Lower leg skin (tissue), 4 donors: ENCODE results near the gene XG. TPM values are rescaled to one million over a fixed set of nuclear protein-coding genes. Genes with fewer than 3 reads are reported as not detected.
A peak's percentile ranks its signal among the peaks of the same experiment; 100 is the strongest.

Experiments used
- DNase-seq, 2 donors: peaks; one replicate each; pipeline ENCODE4 v3.0.0-alpha.2; 2019; ENCODE audit warnings: low spot score in 2 of 2
- H3K4me3 ChIP-seq: fragments of 200-600 bp; sonication (generic); 2 replicates; pipeline ENCODE4 v1.5.1; 2017; ENCODE audit warnings: mild to moderate bottlenecking, low read depth; ENCODE audit not compliant: poor library complexity, severe bottlenecking
- POLR2A ChIP-seq, 2 donors: fragments of 450-650 bp; IDR thresholded peaks; one replicate each; pipeline ENCODE4 v1.6.1; 2016 to 2017; ENCODE audit warnings: antibody characterized with exemption in 2 of 2, mild to moderate bottlenecking in 1 of 2, moderate library complexity in 1 of 2
- WGBS, 2 donors: methylation state at CpG; one replicate each; pipeline ENCODE4 v1.1.5; 2018; 5-methylcytosine and 5-hydroxymethylcytosine counted together
- intact Hi-C: fragments of 100-400 bp; cut with DNase I; formaldehyde crosslinking; loops from one replicate; pipeline ENCODE4 v1.15.0; 2023; ENCODE audit warnings: low total_unique reads
- total RNA-seq, 4 donors: library from RNA; depleted of rRNA; stranded (reverse); fragments of >200 nt; gene quantifications; one replicate each; pipeline ENCODE4 v1.1.0, GENCODE V29; 2016
- TF ChIP-seq, protein P1 (sequence below), 3 donors: fragments of 450-650 bp; IDR thresholded peaks; one replicate each; pipeline ENCODE4 v1.5.1; 2016; ENCODE audit warnings: antibody characterized with exemption in 3 of 3, mild to moderate bottlenecking in 3 of 3, moderate library complexity in 2 of 3

The XG gene
- total RNA-seq, 4 donors from 2014 or later, result 40.7 to 113 (median 67.6) TPM

DNA sequence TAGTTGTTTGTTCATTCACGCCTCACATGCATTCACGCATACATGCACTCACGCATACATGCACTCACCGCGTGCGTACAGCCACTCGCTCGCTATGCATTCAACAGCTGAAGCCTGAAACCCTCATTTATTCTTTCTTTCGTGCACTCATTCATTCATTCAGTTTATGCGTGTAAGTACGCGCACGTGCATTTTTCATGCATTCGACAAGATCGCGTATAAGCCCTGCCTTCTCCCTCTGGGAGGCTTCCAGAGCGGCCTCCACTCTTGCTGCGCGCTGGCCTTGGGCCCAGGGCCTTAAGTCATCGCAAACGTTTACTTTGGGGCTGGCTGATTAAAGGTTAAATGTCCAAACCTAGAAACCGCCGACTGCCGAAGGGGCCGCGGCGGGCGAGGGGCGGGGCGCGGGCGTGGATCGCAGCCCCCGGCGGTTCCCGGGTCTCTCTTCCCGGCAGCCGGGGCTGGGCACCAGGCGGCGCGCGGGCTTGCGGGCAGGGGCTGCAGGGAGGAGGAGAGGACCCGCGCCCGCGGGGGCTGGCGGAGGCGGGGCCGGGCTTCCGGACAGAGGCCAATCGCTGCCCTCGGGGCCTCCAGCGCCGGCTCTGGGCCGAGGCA is 76.6 kb downstream of the XG start, which contains the start of gene GYG2:
TSS of gene GYG2 (plus strand) at position 587 of the 615 bp plus-strand sequence. CDS start 1,259 bp downstream, outside the sequence.
- intact Hi-C loops, result no loop called here
- H3K4me3 ChIP-seq, result no peak within 1 kb of the TSS
- no peak for DNase-seq
- no peak for TF ChIP-seq POLR2A (IDR thresholded peaks at IDR 0.05)
- TF ChIP-seq, protein P1, sequence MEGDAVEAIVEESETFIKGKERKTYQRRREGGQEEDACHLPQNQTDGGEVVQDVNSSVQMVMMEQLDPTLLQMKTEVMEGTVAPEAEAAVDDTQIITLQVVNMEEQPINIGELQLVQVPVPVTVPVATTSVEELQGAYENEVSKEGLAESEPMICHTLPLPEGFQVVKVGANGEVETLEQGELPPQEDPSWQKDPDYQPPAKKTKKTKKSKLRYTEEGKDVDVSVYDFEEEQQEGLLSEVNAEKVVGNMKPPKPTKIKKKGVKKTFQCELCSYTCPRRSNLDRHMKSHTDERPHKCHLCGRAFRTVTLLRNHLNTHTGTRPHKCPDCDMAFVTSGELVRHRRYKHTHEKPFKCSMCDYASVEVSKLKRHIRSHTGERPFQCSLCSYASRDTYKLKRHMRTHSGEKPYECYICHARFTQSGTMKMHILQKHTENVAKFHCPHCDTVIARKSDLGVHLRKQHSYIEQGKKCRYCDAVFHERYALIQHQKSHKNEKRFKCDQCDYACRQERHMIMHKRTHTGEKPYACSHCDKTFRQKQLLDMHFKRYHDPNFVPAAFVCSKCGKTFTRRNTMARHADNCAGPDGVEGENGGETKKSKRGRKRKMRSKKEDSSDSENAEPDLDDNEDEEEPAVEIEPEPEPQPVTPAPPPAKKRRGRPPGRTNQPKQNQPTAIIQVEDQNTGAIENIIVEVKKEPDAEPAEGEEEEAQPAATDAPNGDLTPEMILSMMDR (IDR thresholded peaks at IDR 0.05), result no peak
- WGBS, 2 donors, result 22 to 38% methylated on average over 32 to 52 of the region's 56 CpGs

DNA sequence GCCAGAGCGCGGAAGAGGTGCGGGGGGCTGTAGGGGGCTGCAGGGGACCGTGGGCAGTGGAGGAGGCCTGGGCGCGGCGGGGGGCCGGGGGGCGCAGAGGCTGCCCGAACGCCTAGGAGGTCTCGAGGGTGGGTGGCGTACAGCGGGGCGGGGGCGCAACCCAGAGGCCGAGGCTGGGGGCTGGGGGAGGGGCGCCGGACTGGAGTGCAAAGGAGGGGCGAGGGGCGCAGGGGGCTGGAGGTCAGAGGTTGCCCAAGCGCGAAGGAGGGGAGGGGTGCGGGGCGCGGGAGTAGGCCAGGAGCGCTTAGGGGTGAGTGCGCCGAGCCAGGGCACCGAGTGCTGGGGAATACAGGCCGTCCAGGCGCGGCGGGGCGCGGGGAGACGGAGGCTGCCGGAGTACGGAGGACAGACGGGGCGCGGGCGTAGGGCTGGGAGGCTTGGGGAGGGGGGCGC is 77.1 kb downstream of the XG start:
- 2% methylated on average over 19 of the region's 44 CpGs; no CpG with 5 or more reads in 1 of the 2 donors for WGBS, 2 donors

DNA sequence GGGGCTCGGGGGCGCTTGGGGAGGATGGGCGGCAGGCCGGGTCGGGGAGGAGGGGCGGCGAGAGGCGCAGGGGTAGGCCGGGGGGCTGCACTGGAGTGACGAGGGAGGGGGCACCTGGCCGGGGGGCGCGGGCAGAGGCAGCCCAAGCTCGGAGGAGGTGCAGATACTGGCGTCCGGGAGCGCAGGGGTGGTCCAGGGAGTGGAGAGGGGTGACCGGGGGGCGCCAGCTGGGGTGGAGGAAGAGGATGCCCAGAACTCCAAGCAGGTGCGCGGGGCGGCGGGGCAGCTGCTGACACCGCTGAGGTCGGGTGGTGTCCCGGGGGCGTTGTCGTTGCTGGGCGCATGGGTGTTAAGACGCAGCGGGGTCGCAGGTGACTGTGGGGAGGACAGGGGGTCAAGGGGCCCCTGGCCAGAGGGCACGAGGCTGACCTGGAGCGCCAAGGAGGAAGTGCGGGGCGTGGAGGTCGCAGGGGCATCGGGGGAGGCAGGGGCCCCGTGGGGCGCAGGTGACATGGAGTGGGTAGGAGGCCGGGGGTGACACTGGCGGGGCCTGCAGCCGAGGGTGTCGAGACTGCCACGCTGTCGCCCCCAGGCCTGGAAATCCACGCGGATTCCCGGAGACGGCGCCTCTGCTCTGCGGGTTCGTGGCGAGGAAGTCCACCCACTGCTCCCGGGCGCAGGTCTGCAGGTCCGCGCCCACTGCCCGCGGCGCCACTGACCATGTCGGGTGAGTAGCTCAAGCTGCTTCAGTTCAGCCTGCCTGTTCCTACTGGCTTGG is 77.8 kb downstream of the XG start:
- TF ChIP-seq, protein P1 (IDR thresholded peaks at IDR 0.05), result no peak
- no peak for TF ChIP-seq POLR2A (IDR thresholded peaks at IDR 0.05)
- intact Hi-C loops, result no loop called here
- H3K4me3 ChIP-seq, result no peak overlapping the region
- WGBS, 2 donors, result 13 to 19% methylated on average over 6 to 47 of the region's 62 CpGs
- peak in 1 of 2 donors; percentile 81 for DNase-seq

More for the DNA sequence above, 77.1 kb downstream of the XG start:
- no peak for DNase-seq
- TF ChIP-seq, protein P1 (IDR thresholded peaks at IDR 0.05), result no peak
- TF ChIP-seq POLR2A (IDR thresholded peaks at IDR 0.05), result no peak
- intact Hi-C loops, result no loop called here
- H3K4me3 ChIP-seq, result no peak overlapping the region

DNA sequence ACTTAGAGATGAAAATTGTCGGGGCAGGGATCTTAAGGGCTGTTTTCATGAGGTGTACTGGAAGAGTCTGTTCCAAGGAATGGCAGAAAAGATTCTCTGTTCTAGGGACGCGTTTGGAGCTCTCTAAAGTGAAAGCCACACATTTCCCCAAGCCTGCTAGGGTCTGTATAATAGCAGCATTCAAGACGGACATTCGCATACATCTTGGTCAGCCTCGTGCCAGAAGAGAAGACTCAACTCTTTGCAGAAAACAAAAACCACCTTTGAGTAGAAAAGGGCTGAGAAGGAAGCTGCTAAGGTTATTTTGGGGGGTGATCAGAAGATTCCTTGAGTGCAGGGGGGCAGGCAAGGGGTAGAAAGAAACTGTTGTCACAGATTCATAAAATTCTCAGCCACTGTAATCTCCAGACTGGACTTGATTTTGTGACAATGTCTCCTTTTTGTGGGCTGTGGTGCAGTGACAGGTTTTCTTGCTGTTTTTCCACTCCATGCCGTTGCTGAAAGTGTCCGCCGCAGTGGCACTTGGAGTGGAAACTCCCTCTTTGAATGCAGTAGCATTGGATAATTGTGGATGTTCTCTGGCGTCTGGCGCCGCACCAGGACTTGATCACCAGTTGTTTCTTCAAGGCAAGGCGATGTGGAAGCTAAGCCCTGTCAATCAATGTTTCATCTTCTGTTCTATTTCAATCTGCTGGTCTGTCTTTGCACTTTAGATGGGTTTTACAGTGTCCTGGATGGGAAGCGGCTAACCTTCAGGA is 79.8 kb downstream of the XG start:
- H3K4me3 ChIP-seq, result no peak overlapping the region
- intact Hi-C loops, result no loop called here
- 89 to 94% methylated on average over 14 of the region's 14 CpGs for WGBS, 2 donors
- DNase-seq, result peak in 1 of 2 donors; percentile 59
- TF ChIP-seq POLR2A (IDR thresholded peaks at IDR 0.05), result no peak
- TF ChIP-seq, protein P1 (IDR thresholded peaks at IDR 0.05), result no peak

DNA sequence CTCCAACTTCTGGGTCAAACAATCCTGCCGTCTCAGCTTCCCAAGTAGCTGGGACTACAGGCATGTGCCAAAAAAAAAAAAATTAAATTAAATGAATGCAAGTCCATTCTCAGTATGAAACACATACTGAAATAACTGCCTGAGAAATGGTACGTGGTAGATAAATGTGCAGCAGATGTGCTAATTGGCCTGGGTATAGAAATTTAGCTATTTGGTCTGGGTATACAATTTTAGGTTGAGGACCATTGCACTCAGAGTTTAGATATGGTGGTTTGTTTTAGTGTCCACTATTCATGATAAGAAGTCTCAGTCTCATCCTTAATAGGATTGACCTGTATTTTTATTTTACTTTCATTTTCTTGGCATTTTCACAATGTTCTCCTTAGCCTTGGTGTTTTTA is 86.1 kb downstream of the XG start:
- intact Hi-C loops, result no loop called here

More for the DNA sequence above, 86.1 kb downstream of the XG start:
- DNase-seq, result no peak
- TF ChIP-seq, protein P1 (IDR thresholded peaks at IDR 0.05), result no peak
- no peak for TF ChIP-seq POLR2A (IDR thresholded peaks at IDR 0.05)
- WGBS, 2 donors, result 85 to 91% methylated on average over 2 of the region's 2 CpGs
- H3K4me3 ChIP-seq, result no peak overlapping the region
